Raji (cell line): ENCODE results near the gene USP48.

ENCODE experiments used
- POLR2A ChIP-seq: IDR thresholded peaks from 2 replicates; pipeline ENCODE4 v1.6.1; 2011; ENCODE audit warnings: low read depth, low read length, control low read depth; ENCODE audit not compliant: insufficient read depth

USP48 gene

DNA sequence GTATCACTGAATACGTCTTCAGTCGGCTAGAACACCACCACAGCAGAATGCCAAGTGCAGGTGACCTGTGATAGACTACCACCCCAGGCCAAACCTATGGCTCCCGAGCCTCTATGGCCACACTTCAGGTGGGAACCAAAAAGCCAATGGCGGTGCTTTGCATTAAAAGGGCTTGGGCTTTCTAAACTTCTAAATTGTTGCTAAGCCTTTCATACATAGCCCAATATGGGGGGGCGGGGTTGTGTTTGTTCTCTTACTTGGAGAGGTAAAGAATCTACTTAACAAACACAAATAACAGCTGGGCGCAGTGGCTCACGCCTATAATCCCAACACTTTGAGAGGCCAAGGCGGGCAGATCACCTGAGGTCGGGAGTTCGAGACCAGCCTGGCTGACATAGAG, 19.7 kb downstream of the USP48 start:
- no peak for TF ChIP-seq POLR2A

- peak; percentile 44 for TF ChIP-seq POLR2A
These were observed 20.9 kb downstream of the USP48 start for GRCh38 chr1:21762022-21762404.

DNA sequence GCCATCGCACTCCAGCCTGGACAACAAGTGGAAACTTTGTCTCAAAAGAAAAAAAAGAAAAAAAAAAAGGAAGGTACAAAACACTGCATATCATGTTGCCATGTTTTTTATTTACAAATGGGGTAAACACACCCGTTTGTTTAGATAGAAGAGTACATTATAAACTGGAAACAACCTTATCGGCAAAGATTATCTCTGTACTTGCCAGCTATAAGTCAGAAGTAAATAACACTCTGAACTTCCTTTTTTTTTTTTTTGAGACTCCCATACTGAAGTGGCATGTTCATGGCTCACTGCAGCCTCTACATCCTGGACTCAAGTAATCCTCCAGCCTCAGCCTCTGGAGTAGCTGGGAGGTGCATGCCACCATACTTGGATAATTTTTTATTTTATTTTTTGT, 21.9 kb downstream of the USP48 start:
- no peak for TF ChIP-seq POLR2A

GRCh38 chr1:21759818-21760217, 23.1 kb downstream of the USP48 start:
- no peak for TF ChIP-seq POLR2A

GRCh38 chr1:21759182-21759581, 23.8 kb downstream of the USP48 start:
- TF ChIP-seq POLR2A: no peak

DNA sequence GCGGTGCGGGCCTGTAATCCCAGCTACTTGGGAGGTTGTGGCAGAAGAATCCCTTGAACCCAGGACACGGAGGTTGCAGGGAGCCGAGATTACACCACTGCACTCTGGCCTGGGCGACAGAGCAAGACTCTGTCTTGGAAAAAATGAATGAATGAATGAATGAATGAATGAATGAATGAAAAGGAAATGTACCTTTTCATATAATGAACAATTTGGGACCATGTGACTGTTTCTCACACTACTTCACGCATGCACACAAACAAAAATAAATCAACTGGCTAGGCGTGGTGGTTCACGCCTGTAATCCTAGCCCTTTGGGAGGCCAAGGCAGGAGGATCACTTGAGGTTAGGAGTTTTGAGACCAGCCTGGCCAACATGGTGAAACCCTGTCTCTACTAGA, 24.3 kb downstream of the USP48 start:
- no peak for TF ChIP-seq POLR2A

DNA sequence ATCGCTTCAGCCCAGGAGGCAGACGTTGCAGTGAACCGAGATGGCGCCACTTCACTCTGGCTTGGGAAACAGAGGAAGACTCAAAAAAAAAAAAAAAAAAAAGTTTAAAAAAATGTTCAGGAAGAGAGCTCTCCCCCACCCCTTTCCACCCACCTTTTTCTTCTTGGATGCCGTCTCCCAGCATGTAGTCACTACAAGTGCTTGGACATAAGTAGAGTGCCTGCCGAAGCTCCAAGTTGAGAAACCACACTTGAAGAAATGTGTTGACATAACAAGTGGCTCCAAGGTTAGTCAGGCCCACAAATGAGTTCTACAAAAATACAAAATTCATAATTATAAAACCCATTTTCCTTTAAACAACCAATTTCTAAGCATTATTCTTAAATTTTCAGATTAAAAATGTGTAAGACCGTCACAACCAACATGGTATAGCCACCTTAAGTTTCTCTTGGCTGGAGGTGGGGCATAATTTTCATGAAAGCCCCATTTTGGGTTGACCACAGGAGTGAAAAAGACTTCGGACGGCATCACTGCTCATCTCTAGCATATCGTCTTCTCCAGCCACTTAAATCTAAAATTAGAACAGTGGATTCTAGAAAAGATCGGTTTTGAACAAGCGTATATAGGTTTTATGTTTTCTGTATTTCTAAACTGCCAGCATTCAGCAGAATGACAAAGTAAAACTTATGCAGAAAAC, 26.4 kb downstream of the USP48 start:
- no peak for TF ChIP-seq POLR2A

GRCh38 chr1:21755067-21755466, 27.9 kb downstream of the USP48 start:
- TF ChIP-seq POLR2A: no peak

GRCh38 chr1:21754583-21754982, 28.4 kb downstream of the USP48 start:
- no peak for TF ChIP-seq POLR2A

GRCh38 chr1:21752186-21752585, 30.8 kb downstream of the USP48 start:
- TF ChIP-seq POLR2A: no peak

GRCh38 chr1:21751281-21751680, 31.7 kb downstream of the USP48 start:
- no peak for TF ChIP-seq POLR2A

- no peak for TF ChIP-seq POLR2A
These were observed 32.1 kb downstream of the USP48 start for GRCh38 chr1:21750841-21751240.

GRCh38 chr1:21749859-21750468, 33.0 kb downstream of the USP48 start:
- no peak for TF ChIP-seq POLR2A

GRCh38 chr1:21749109-21749508, 33.8 kb downstream of the USP48 start:
- no peak for TF ChIP-seq POLR2A

DNA sequence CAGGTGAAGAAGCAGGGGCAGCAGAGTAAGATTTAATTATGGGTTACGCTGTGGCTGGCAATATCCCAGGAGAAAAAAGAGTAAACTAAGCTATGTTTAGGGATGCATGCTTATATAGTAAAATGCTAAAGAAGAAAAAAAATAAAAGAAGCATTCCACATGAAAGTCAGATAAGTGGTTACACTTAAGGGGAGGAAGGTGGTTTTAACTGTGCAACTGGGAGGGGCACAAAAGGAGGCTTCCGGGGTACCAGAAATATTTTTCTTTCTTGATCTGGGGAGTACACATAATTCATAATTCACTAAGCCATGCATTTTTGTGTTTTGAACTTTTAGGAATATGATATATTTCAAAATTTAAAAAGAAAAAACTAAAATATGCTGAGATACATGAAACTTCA, 39.5 kb downstream of the USP48 start:
- TF ChIP-seq POLR2A: no peak

GRCh38 chr1:21742578-21742977, 40.4 kb downstream of the USP48 start:
- TF ChIP-seq POLR2A: no peak

DNA sequence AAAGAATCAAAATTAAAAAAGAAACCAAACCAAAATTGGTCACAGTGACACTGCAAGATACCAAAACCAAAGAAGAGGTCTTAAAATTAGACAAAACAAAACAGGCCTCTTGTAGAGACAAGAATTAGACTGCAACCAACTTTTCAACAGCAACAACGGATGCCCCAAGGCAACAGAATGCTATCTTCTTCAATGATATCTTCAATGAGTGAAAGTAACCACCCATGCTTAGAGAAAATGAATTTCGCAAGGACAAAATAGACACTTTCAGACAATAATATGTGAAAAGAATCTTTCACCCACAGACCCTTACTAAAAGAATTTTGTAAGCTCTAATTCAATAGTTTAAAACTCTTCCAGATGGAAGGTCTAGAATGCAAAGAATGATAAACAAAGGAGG, 41.7 kb downstream of the USP48 start:
- TF ChIP-seq POLR2A: no peak

DNA sequence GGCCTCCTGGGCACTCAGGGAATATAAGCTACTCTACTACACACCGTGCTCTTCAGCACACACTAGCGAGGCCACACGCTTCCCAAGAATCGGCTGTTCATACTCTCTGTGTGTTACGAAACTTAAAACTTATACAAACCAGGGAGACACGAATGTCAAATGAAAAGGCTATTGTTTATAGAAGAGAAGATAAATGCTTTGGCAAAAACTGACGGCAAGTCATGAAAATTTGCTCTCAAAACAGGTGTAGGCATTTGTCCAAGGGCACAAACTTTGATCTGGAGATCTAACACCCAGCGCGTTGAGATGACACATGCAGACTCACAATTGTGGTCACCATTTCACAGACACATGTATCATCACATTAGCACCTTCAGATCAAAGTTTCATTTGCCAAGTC, 46.1 kb downstream of the USP48 start:
- no peak for TF ChIP-seq POLR2A

- TF ChIP-seq POLR2A: no peak
These were observed 46.9 kb downstream of the USP48 start for GRCh38 chr1:21736011-21736410.
